ENCODE data around the gene RNU5D-1.
"Not testable (repeated sequence)": the region's sequence is repeated elsewhere in the genome, so short reads cannot be mapped to it uniquely, and the experiment has no call there.

Gene RNU5D-1

GRCh38 chr1:44730741-44731512, at the start of gene RNU5D-1:
Gene RNU5D-1, minus strand, starts transcription at chr1:44731170.
- peak; percentile 46 to 98 (median 82) for DNase-seq

DNA sequence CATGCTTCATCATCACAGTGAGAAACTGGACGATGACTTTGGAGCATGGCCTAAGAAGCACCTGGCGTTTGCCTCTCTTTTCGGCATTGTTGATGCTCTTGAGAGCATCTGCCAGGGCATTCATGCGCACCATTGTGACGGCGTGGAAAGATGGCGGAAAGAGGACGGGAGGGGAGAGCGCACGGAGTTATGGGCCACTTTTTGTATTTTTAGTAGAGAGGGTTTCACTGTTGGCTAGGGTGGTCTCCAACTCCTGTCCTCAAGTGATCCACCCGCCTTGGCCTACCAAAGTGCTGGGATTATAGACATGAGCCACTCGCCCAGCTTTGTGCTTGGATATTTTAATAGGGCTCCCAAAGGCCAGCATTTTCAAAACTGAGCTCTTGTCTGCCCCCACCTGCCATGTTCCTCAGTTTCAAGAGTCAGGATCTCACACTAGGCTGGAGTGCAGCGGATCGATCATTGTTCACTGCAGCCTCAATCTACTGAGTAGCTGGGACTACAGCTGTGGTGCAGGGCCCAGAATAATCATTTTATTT, 49.7 kb upstream of the RNU5D-1 start:
- no peak for DNase-seq

GRCh38 chr1:44778705-44779576, 48.0 kb upstream of the RNU5D-1 start:
- DNase-seq: no peak

GRCh38 chr1:44777969-44778635, 47.1 kb upstream of the RNU5D-1 start:
- DNase-seq: no peak

GRCh38 chr1:44777547-44777946, 46.6 kb upstream of the RNU5D-1 start:
- no peak for DNase-seq

DNA sequence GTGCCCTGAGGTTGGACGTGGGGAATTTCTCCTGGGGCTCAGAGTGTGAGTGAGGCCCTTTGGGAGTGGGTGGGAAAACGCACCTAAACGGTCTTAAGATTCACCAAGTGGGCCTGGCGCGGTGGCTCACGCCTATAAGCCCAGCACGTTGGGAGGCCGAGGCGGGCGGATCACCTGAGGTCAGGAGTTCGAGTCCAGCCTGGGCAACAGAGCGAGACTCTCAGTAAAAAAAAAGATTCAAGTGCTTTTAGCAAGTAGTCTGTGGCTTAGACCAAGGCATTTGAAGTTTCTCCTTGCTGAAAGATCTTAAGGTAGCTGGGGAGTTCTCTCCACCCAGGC, 45.7 kb upstream of the RNU5D-1 start:
- no peak for DNase-seq

DNA sequence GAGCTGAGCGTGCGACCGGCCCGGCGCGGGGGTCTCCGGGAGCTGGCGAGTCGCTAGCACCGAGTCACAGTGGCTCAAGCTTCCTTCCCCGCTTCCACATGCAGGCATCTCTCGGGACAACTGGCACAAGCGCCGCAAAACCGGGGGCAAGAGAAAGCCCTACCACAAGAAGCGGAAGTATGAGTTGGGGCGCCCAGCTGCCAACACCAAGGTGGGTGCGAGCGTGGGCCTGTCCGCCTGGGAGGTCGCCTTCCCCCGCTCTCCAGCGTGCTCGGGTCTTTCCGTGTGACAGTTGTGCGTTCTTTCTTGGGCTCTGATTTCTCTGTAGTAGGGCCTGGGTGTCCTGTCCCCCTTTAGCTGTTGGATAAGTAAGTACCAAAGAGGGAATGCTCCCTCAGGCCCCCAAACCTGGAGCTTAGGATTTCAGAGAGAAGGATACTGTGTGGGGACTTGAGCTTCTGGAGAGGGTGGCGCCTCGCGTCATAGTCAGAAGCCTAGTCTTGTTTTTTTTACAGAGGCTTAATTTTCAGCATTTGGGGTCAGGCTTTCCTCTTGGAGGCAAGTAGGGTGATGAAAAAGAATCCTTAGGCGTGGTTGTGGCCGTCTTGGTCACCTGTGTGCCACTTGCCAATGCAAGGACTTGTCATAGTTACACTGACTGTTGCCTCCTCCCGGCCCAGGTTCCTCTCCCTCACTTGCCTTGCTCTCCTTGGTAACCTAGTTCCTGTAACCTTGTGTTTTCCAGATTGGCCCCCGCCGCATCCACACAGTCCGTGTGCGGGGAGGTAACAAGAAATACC, 45.2 kb upstream of the RNU5D-1 start:
- peak in 15 of 56 donors; percentile 14 to 59 (median 46) for DNase-seq

- peak; percentile 35 to 94 (median 84) for DNase-seq
Measured at GRCh38 chr1:44775078-44775929, 44.3 kb upstream of the RNU5D-1 start, which contains the start of gene RPS8. Gene RPS8, plus strand, starts transcription at chr1:44775540. Its CDS starts 57 bp downstream, at chr1:44775597.

DNA sequence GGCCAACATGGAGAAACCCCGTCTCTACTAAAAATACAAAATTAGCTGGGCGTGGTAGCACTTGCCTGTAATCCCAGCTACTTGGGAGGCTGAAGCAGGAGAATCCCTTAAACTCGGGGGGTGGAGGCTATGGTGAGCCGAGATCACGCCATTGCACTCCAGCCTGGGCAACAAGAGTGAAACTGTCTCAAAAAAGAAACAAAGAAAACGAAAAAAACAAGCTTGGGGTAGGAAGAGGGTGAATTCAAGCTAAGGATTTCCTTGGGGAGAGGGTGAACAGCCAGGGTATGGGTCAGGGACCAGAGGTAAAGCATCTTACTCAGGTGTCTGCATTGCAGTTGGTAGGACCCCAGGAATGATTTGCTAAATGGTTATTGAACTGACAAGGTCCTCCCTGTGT, 35.5 kb upstream of the RNU5D-1 start:
- not testable (repeated sequence) for DNase-seq

DNA sequence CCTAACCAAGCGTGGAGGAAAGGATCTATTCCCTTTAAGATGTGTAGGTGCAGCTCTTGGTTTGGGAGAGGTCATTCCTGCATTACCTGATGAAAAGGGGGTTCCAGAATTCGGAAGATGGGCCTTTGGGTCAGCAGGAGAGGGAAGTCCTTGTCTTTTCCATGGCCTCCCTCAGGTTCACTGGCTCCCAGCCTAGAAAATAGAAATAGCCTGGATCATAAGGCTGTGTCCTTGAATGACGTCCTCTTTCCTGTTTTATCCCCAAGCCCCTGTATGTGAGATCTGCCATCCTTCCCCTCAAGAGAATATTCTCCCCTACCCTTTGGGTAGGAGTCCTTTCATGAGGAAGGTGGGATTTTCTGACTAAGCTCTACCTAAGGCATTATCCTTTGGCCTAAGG, 29.9 kb upstream of the RNU5D-1 start:
- DNase-seq: no peak

DNA sequence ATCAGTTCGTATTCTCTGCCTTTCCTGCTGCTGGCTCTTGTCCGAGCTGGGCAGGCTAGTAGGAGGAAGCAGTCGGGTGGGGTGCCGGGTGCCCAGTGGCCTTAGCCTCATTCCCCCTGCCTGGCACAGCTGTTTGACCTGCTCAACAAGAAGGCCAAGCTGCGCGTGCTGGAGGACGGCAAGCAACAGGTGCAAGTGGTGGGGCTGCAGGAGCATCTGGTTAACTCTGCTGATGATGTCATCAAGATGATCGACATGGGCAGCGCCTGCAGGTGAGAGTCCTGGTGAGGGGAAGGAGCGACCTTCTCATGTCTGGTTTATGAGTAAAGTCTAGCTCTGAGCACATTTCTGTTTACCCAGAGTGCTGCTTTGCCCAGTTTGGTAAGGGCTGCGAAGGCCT, 28.1 kb upstream of the RNU5D-1 start:
- no peak for DNase-seq

DNA sequence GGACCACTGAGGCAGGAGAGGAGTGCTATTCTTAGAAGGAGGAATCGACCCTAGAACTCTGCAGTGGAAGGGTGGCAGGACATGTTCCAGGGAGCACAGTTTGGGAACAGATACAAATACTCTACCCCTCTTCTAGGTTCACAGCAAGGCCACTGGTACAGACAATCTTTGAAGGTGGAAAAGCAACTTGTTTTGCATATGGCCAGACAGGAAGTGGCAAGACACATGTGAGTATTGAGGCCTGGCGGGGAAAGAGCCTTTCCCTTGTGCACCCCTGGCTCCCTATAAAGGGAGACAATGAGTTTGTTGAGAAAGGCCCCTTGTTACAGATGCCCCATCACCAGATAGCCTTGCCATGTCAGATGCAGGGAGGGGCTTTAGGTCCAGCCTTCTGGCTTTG, 26.4 kb upstream of the RNU5D-1 start:
- DNase-seq: no peak

GRCh38 chr1:44747878-44748277, 16.9 kb upstream of the RNU5D-1 start:
- DNase-seq: no peak

DNA sequence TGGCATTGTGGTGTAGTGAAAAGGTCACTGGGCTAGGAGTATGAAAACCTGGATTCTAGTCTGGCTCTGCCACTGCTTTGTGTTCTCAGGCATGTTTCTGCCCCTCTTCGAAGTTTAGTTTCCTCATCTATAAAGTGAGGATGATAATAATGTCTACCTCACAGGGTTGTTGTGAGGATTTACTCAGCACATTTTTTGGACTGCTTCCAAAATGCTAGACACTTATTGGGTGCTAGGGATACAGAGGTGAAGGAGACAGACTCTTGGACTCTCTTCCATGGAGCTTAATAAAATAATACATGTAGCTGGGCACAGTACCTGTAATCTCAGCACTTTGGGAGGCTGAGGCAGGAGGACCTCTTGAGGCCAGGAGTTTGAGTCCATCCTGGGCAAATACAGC, 12.2 kb upstream of the RNU5D-1 start:
- DNase-seq: no peak

DNA sequence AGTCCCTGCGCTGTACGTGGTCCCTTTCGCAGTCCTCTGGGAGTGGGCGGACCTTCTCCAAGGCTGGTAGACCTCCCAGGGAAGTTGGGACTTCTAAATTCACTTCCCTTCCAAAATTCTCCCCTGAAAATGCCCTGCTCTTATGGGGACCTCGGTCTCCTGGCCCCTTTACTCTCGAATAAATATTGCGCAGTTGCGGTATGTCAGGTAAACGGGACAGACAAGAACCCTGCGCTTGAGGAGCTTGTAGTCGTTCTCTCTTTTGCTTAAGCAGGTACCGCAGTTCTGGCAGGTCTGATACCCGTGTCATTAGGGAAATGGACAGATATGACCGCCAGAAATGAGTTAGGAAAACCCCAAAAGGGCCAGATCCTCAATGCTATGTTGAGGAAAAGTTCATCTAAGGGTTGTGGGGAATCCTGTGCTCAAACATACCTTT, 9.2 kb upstream of the RNU5D-1 start:
- DNase-seq: no peak

- DNase-seq: peak; percentile 51 to 97 (median 91)
Measured at GRCh38 chr1:44739307-44740178, 8.6 kb upstream of the RNU5D-1 start, which contains the start of gene KIF2C. Gene KIF2C, plus strand, starts transcription at chr1:44739837. Its CDS starts 96 bp downstream, at chr1:44739933.

GRCh38 chr1:44738953-44739306, 8.0 kb upstream of the RNU5D-1 start:
- DNase-seq: not testable (repeated sequence)

- no peak for DNase-seq
Measured at GRCh38 chr1:44735992-44736391, 5.0 kb upstream of the RNU5D-1 start.

GRCh38 chr1:44733784-44734183, 2.8 kb upstream of the RNU5D-1 start:
- DNase-seq: no peak
